ENCODE measurements around the gene DPM2.

- TF ChIP-seq, protein P1, sequence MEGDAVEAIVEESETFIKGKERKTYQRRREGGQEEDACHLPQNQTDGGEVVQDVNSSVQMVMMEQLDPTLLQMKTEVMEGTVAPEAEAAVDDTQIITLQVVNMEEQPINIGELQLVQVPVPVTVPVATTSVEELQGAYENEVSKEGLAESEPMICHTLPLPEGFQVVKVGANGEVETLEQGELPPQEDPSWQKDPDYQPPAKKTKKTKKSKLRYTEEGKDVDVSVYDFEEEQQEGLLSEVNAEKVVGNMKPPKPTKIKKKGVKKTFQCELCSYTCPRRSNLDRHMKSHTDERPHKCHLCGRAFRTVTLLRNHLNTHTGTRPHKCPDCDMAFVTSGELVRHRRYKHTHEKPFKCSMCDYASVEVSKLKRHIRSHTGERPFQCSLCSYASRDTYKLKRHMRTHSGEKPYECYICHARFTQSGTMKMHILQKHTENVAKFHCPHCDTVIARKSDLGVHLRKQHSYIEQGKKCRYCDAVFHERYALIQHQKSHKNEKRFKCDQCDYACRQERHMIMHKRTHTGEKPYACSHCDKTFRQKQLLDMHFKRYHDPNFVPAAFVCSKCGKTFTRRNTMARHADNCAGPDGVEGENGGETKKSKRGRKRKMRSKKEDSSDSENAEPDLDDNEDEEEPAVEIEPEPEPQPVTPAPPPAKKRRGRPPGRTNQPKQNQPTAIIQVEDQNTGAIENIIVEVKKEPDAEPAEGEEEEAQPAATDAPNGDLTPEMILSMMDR (IDR thresholded peaks at IDR 0.05): peak; percentile 73 to 87 (median 82)
- no peak for TF ChIP-seq POLR2A (IDR thresholded peaks at IDR 0.05)
Observed at GRCh38 chr9:127942216-127943010, 4.8 kb upstream of the DPM2 start.
